Left hindlimb (tissue), 1 donor: ENCODE results near the gene TBL3.

Experiments used
- DNase-seq: peaks from one replicate; pipeline ENCODE4 v3.0.0-alpha.2; 2018

TBL3 gene

DNA sequence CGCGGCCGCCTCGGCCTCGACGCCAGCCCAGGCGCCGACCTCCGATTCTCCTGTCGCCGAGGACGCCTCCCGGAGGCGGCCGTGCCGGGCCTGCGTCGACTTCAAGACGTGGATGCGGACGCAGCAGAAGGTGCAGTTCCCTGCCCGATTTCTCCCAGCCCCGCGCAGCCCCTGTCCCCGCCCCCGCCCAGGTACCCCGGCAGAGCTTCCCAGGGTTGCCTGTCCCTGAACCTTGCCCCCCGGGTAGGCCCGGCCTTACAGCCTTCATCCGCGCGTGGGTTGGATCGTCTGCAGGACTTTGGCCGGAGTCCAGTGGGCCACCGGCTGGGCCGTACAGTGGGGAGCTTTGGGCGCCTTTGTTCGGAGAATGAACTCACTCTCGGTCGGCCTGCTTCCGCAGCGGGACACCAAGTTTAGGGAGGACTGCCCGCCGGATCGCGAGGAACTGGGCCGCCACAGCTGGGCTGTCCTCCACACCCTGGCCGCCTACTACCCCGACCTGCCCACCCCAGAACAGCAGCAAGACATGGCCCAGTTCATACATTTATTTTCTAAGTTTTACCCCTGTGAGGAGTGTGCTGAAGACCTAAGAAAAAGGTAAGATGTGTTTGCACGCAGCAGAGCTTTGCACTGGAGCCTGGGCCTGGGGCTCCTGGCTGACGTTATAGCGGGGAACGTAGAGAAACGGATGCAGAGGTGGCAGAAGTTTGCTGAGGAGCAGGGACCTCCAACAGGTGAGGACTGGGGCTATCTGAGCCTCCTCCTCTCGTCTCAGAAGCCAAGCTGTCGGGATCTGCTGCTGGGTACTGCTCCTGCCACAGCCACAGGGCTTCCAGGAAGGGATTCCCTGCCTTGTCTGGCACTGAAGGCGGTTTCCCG, 12.7 kb downstream of the TBL3 start:
- DNase-seq, result no peak

GRCh38 chr16:1985466-1986150, 13.8 kb downstream of the TBL3 start:
- DNase-seq, result no peak

- DNase-seq, result no peak
These were observed 15.3 kb downstream of the TBL3 start for GRCh38 chr16:1987198-1987597.

DNA sequence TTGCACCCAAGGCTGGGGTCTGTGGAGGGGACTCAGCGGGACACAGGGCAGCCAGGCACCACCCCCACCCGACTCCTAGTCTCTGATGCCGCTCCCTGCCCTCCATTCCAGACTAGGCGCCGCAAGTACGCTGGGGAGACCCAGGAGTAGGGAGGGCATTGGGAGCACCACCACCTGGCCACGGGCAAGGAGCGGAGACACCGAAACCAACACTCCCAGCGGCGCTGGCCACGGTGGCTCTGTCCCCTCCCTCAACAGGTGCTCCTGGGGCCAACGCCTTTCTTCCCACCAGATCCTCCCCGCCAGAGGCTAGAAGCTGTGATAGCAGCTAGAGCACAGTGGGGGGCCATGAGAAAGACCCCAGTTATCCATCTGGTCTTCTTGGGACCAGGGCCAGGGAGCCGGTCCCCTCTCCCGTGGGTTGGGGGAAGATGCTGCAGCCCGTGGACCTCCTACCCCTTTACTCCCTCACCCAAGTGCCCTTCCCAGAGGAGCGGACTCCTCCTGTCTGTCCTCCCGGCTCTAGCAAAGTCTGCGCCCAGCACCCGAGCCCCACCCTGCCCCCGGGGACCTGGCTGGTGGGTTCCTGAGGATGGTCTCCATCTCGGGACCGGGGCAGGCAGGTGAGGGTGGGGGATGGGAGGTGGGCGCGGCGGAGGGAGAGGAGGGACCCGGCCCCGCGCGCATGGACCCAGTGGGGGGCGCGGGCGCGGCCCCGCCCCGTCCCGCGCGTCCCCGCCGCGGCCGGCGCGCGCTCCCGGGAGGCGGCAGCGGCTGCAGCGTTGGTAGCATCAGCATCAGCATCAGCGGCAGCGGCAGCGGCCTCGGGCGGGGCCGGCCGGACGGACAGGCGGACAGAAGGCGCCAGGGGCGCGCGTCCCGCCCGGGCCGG, 17.6 kb downstream of the TBL3 start, which contains the start of gene SYNGR3:
Gene SYNGR3, plus strand, starts transcription at position 762 of the 892 bp plus-strand sequence. CDS start 133 bp downstream, outside the sequence.
- DNase-seq, result no peak

DNA sequence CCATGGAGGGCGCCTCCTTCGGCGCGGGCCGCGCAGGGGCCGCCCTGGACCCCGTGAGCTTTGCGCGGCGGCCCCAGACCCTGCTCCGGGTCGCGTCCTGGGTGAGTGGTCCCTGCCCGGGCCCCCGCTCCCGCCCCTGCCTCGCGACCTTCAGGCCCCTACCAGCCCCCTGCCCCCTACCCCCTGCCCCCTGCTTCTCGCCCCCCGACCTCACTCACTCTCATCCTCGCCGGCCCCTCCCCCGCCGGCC, 18.2 kb downstream of the TBL3 start:
- DNase-seq, result no peak

- no peak for DNase-seq
These were observed 18.7 kb downstream of the TBL3 start for GRCh38 chr16:1990351-1991134.

DNA sequence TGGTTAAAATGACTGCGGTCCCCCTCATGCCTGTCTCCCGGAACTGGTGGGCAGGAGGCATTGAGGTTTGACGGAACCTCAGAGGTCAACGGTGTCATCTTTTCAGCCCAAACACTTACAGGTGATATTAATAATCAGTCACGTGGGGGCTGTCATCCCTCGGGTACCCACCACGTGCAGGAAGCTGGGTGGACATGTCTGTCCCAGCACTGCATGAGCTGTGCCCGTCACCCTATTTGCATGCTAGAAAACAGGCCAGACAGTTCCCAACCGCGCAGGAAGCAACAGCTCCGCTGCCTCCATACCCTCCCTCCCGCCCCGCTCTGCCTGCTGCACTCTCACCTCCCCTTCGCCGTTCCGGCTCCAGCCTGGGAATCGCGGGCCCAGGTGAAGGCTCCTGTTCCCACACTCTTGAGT, 19.3 kb downstream of the TBL3 start:
- DNase-seq, result no peak

DNA sequence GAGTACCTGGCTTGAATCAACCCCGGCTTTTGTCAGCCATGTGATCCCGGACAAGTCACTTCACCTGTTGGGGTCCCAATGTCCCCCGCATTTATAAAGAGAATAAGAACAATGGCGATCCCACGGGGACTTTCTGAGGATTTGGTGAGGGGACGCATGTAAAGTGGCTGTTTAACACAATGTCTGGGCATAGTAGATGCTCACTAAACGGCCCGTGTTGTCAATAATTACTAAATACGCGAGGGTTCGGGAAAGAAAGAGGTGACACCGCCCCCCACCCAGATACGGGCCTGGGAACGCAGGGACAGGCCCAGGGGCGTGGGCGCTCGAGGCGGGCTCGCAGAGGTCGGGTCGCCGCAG, 19.7 kb downstream of the TBL3 start:
- no peak for DNase-seq

DNA sequence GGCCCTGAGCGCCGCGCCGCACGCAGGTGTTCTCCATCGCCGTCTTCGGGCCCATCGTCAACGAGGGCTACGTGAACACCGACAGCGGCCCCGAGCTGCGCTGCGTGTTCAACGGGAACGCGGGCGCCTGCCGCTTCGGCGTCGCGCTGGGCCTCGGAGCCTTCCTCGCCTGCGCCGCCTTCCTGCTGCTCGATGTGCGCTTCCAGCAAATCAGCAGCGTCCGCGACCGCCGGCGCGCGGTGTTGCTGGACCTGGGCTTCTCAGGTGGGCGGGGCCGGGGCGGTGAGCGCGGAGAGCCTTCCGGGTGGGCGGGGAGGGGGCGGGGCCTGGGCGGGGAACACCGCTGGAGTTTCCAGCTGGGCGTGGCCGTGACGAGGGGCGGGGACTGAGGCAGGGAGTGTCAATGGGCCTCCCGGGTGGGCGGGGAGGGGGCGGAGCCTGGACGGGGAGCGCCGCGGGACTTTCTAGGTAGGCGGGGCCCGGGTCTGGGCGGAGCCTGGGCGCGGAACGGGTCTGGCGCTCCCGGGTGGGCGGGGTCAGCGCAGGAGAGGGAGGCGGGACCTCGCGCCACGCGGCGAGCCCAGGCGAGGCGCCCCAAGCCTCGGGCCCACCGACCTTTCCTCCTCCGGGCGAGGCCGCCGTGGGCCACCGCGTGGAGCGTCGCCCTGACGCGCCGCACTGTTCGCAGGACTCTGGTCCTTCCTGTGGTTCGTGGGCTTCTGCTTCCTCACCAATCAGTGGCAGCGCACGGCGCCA, 20.3 kb downstream of the TBL3 start:
- peak; percentile 95 for DNase-seq

GRCh38 chr16:1992704-1993317, 21.0 kb downstream of the TBL3 start:
- DNase-seq, result no peak

DNA sequence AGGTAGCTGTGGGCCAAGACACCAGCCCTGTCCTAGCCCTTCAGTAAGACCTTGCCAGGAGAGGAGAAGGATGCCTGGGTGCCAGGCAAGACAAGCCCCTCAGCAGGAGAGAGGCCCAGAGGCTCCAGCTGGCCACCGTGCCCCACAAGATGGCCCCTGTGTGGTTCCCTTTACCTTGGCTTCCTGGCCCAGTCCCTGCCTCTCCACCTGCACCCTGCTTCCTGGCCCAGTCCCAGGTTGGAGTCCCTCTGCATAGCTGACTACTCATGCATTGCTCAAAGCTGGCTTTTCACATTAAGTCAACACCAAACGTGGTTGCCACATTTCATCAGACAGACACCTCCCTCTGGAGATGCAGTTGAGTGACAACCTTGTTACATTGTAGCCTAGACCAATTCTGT, 21.9 kb downstream of the TBL3 start:
- DNase-seq, result no peak

GRCh38 chr16:1997494-1998359, 25.9 kb downstream of the TBL3 start:
- DNase-seq, result no peak

DNA sequence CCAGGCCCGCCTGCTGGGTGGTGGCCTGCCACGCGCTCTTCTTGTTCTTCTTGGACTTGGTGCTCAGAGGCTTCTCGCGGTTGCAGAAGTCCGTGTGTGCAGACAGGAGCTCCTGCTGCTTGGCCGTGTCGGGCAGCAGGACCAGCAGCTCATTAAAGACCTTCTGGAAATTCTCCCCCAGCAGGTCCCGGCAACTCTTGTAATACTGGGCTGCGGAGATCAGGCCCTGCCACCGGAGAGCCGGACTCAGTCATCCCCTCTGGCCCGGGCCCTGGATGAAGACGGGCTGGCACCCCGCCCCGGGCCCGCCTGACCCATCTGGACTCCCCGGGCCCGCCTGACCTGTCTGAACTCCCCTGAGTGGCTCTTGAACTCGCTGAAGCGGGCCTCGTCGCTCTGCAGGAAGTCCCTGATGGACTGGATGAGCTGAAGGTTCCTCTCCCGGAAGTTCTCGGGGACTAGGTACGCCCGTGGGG, 26.5 kb downstream of the TBL3 start:
- no peak for DNase-seq

- no peak for DNase-seq
These were observed 27.3 kb downstream of the TBL3 start for GRCh38 chr16:1998852-1999801.

- DNase-seq, result no peak
These were observed 28.1 kb downstream of the TBL3 start for GRCh38 chr16:1999866-2000514.

DNA sequence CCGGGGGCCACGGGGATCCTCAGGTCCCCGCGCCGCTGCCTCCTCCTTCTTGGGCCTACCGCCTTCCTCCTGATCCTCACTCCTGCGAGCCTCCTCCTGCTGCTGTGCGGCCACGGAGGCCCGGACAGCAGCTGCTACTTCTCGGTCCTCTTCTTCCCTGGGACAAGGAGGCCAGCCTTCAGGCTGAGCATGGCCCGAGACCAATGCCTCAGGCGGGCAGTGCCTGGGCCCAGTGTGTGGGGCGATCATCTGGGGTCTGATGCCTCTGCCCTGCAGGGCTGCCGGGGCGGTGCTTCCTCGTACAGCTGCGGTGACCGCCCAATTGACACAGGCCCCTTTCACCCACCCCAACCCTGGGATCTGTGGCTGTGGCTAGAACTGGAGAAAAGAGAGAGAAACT, 29.2 kb downstream of the TBL3 start:
- no peak for DNase-seq

DNA sequence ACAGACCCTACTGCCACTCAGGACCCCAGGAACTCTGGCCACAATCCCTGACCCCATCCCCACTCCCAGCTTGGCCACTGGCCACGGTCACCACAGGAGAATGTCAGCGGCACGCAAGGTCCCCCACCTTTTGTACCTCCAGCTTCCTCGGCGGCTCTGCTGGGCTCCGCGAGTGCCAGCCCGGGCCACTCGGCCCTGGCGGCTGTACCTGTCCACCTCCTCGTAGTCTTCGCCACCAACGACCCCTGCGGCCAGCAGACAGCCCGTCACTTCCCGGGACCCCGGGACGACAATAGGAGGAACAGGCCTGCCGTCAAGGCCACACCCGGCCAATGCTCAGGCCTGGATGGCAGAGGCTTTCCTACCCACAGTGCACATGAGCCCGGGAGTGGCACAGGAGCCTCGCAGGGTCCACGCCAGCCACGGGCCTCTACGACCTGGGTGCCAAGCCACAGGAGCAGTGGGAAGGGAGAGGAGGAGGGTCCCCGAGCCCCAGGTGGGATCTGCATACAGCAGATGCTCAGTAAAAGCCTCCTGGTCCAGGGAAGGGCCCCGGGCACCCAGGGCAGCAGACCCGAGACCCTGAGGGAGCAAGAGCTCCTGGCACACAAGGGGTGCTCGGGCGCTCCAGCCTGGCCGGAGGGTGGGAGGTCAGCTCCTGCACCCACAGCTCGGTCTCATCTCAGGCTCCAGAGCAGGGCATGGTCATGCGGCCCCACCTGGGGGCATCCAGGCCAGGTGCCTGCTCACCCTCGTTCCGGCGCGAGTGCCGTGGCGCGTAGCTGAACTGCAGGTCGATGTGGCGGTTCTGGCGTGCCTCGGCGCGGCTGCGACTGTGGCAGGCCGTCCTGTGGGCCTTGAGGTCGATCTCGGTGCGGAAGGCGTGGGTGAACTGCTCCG, 29.9 kb downstream of the TBL3 start:
- DNase-seq, result no peak
